Right renal cortex interstitium (tissue), 3 donors: Measurements from ENCODE around the gene KRTAP10-4. TPM values are rescaled to one million over a fixed set of nuclear protein-coding genes. Genes with fewer than 3 reads are reported as not detected.
"Not testable (repeated sequence)": the region's sequence is repeated elsewhere in the genome, so short reads cannot be mapped to it uniquely, and the experiment has no call there.

Experiments
- DNase-seq, 3 donors: peaks; one replicate each; pipeline ENCODE4 v3.0.0-alpha.2; 2013; ENCODE audit warnings: low read depth in 3 of 3, low spot score in 2 of 3
- polyA plus RNA-seq, 3 donors: library from polyadenylated mRNA; unstranded; fragments of 120-200 nt; gene quantifications; one replicate each; pipeline ENCODE4 v1.2.1, GENCODE V29; 2013; ENCODE audit not compliant: insufficient read length in 3 of 3

Gene KRTAP10-4
- polyA plus RNA-seq, 3 donors: not detected

DNA sequence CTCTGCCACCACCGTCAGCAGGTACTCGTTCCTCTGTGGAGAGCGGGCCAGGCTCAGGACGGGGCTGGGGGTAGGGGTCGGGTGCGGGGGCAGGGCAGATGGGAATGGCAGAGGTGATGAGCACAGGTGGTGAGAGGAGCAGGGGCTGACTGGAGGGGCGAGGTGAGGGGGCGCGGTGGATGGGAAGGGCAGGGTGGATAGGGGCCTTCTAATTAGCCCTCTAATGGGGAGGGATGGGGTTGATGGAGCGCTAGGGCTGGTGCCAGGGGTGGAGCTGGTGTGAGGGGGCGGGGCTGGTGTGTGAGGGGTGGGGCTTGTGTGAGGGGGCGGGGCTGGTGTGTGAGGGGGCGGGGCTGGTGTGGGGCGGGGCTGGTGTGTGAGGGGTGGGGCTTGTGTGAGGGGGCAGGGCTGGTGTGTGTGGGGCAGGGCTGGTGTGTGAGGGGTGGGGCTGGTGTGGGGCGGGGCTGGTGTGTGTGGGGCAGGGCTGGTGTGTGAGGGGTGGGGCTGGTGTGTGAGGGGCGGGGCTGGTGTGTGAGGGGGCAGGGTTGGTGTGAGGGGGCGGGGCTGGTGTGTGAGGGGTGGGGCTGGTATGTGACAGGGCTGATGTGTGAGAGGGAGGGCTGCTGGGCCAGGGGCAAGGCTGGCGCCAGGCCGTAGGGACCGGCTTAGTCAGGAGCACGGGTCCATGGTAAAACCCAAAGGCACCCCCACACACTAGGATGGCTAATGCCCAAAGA is 39.5 kb upstream of the KRTAP10-4 start:
- no peak for DNase-seq

DNA sequence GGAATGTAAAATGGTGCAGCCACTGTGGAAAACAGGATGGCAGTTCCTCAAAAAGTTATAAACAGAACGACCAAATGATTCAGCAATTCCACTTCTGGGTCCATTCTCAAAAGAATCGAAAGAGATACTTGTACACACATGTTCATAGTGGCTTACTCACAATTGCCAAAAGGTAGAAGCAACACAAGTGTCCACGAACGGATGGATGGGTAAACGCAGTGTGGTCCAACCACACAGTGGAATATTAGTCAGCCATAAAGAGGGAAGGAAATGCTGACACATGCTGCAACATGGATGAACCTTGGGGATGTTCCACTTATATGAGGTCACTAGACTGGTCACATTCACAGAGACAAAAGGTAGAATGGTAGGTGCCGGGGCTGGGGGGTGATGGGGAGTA is 38.8 kb upstream of the KRTAP10-4 start:
- DNase-seq: no peak

DNA sequence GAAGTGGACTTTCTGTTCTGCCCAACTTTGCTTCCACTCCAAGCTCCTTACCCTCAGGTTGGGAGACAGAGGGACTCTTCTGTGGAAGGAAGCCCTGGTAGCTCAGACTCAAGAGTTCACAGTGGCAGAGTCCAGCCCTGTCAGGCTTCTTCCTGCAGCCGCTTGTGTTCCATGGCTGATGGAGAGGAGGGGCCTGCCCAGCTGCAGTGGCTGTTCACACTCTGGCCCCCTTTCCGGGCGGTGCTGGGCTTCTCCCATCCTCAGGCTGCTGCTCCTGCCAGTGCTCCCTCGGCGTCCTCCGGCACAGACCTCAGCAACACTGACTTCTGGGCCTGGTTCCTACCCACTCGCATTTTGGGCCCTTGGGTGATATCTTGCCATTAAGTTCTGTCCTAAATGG is 37.6 kb upstream of the KRTAP10-4 start:
- DNase-seq: no peak

DNA sequence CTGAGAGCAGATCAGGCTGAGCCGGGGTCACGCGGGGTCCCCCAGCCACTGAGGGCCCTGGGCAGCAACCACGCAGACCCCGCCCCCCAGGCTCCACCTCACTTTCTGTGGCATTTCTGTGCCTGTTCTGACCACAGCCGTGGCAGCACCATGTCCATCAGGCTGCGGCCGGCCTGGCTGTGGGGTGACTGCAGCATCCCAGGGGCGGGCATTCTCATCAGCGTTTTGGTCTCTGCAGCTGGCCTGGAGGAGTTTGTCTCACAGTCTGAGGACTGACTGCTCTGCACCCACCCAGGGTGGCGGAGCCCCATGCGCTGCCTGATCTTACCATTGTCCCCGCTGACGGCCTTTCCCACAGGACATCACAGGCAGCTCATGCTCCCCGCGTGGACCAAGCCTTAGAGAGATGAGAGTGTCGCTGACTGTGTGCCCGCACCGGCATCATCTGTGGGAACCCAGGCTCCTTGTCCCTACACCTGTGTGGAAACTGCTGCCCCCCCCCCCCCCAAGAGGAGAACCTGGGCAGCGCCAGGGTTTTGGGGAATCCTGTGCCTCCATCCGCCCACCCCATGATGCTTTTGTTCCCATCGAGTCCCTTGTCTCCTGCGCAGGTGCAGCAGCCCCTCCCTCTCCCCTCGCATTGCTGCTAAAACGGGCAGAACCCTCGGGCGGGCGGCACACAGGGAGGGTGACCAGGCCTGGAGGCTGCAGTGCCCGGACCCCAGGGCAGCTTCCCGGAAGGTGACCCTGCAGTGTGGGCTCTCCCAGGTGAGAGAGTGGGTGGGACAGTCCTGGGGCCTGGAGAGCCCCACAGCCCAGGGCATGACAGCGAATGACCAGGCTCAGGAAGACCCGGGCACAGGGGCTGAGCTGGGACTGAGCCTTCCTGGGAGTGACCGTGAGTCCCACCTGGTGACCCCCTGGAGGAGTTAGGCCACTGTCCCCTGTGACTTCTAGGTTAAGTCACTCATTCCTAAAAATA is 35.3 kb upstream of the KRTAP10-4 start:
- no peak for DNase-seq

DNA sequence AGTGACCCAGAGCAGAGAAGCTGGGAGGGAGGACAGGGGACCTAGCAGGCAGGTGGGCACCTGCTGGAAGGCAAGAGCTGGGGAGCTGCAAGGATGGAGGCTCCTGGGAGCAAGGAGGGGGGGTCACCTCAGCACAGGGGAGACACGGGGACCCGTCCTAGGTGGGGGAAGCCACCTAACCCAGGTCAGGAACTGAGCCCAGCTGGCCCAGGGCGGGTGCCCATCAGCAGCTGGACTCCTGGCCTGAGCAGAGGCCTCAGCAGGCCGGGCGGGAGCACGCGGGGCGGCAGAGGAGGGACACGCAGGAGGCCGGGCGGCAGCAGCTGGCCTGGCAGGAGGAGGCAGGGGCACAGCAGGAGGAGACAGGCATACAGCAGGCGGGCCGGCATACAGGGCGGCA is 34.5 kb upstream of the KRTAP10-4 start:
- DNase-seq: no peak

DNA sequence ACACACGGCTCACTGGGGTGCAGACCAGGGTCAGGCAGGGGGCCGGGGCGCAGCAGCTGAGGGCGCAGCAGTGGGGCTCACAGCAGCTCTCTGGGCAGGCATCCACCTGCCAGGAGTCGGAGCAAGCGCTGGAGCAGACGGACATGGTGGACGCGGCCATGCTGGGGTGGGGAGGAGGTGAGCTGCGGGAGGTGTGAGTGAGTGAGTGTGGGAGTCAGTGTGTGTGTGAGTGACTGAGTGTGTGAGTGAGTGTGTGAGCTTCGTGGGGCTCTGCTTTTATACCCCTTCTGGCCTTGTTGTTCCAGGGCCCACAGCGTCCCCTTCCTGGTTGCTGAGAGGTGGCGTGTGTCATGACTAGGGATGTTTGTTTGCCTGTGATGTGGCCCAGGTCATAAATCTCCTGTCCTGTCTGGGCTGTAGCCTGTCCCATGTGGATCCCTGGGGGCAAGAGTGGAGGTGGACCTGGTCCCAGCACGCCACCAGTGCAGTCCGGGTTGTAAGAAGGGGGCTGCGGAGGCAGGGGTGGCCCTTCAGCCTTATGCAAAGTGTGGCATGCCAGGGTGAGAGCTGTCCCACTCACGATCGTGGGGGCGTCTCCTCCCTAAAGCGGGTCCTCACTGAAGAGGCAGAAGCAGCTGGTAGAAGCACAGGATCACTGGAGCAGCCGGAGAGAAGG is 33.4 kb upstream of the KRTAP10-4 start, which contains the start of gene KRTAP10-1:
Gene KRTAP10-1, minus strand, starts transcription at position 205 of the 676 bp plus-strand sequence. Its CDS starts 45 bp downstream, at position 160.
- DNase-seq: no peak

DNA sequence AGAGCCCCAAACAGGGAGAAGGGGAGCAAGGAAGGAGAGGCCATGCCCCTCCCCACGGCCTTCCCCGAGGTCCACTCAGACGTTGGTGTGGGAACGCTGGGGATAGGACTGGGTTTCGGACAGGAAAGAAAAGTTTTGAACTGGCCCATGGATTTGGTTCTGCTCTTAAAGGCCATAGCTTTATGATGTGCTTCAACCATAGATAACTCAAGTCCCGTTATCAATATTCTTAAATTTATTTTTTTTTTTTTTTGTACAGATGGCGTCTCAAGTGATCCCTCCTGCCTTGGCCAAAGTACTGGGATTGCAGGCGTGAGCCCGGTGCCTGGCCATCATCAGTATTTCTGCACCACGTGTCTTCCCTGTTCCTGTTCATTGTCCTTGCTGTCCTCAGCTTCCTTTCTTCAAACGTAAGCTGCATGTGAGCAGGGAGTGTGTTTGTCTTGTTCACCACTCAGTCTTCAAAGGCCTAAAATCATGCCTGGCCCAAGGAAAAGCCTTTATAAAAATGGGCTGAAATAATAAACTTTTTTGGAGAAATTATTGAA is 32.7 kb upstream of the KRTAP10-4 start:
- no peak for DNase-seq

DNA sequence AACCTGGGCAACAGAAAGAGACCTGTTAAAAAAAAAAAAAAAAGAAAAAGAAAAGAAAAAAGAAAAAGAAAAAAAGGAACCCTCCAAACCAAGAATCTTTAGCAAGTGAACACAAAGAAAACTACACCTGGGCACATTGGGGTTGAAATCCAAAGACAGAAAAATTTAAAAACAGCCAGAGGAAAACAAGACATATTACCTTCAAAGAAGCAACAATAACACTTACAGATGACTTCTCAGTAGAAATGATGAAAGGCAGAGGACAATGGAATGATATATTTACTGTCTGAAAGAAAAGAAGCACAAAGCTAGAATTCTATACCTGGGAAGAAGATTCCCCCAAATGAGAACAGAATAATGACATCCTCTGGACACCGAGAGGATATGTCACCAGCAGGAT is 30.8 kb upstream of the KRTAP10-4 start:
- DNase-seq: no peak

DNA sequence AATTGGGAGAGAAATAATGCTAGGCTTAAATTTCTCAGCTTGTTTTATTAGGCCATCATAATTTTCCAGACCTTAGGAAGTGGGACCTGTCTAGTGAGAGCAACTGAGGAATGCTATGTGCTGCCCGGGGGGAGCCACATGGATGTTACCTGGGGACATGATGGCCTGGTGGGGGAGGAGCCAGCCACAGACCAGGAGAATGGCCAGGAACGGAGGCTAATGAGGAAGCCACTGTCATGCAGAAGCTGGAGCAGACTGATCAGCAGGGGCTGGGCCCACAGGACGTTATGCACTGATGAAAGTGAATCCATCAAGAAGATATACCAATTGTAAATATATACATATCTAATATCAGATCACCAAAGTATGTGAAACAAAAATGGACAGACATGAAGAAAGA is 29.0 kb upstream of the KRTAP10-4 start:
- no peak for DNase-seq

DNA sequence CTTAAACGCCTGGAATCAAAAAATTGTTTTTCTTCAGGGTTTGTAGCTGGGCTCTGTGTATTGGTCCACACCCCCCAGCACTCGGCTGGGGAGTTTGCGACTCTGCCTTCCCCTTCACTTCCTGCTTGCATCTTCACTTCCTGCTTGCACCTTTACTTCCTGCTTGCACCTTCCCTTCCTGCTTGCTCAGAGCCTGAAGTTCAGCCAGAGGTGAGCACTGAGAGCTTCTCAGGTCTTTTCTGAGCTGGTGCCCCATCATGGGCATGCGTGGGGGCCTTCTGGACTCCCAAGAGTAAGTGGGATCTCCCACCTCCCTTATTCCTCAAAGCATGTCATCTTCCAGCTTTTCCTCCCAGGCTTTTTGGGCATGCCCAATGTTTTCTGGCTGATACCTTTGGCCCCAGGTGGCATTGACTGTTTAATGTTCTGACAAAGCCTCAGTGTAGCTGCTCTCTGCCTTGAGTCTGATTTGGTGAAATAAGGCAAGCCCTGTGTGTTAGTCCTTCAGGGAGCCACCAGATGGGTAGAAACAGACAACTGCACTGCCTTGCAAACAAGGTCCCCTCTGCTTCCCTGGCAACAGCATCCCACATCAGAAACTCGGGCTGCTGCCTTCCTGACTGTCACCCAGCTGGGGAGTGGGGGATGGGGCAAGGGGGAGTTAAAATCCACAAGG is 25.7 kb upstream of the KRTAP10-4 start:
- DNase-seq: no peak

DNA sequence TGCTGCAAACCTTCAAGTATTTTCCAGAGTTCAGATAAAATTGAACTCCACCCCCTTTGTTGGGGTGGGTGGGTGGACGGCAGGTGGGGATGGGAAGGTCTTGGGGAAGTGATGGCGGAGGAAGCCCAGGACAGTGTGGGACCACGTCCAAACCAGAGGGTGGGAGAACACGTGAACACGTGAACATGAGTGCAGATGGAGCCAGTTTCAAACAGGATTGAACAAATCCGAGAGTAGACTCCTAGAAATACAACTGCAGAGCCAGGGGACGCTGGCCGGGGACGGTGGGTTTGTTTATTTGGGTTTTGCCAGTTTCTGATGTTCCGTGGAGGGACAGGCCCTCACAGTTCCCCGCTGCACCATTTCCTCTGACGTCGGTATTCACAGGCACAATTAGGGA is 25.1 kb upstream of the KRTAP10-4 start:
- no peak for DNase-seq

DNA sequence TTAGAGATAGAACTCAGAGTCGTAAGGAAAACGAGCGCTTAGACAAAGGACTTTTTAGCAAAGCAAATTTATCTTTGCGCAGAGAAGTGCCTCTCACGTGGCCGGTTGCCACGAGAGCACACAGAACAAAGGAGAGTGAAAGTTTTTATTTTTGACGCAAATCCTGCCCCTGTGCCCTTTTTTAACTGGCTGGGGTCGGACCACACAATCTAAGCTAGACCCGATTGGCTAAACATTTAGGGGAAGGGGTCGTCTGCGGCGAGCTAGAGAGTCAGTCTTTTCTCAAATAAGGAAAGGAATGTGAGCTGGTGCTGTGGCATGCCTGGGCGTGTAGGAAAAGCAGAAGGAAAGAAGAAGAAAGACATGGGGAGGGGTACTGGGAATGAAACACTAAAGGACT is 24.6 kb upstream of the KRTAP10-4 start:
- DNase-seq: no peak

DNA sequence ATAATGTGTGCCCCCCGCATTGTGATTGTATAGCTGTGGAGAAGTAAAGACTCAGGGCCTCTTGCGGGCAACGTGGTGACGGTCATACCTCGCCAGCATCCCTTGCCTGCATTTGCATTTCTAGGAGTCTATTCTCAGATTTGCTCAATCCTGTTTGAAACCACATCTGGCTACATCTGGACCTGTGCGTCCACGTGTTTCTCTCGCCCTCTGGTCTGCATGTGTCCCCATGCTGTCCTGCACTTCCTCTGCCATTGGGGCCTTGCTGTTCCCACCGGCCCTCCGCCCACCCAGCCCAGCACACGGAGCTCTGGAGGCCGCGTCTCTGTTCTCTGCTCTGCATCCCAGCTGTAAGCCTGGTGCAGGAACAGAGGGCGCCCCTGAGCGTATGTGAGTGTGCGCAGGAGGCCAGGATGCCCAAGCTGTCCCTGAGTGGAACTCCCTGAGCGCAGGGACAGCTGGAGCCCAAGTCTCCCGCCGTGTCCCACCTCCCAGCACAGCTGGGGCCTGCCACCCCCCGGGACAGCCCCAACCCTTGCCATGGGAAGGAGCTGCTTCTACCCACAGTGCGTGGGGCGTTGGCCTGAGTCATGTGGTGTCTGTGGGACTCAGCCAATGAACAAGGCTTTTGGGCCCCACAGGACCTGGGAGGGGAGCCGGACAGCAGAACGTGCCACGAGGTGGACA is 23.9 kb upstream of the KRTAP10-4 start:
- no peak for DNase-seq

DNA sequence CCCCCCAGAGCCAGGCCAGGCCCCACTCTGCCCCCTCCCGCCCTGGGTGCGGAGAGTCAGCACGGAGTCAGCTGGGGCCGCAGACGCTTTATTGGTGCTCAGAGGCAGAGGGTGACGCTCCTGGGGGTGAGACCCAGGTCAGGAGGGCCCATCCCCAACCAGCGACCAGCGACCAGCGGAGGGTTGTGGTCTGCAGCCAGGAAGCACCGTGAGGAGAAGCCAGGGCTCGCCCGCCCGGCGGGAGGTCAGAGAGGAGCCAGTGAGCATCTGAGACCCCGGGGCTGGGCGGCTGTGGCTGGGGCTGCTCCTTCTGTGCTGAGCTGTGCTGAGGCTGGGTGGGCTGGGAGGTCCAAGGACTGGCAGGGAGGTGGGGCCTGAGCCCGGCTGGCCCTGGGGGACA is 23.2 kb upstream of the KRTAP10-4 start:
- DNase-seq: not testable (repeated sequence)

DNA sequence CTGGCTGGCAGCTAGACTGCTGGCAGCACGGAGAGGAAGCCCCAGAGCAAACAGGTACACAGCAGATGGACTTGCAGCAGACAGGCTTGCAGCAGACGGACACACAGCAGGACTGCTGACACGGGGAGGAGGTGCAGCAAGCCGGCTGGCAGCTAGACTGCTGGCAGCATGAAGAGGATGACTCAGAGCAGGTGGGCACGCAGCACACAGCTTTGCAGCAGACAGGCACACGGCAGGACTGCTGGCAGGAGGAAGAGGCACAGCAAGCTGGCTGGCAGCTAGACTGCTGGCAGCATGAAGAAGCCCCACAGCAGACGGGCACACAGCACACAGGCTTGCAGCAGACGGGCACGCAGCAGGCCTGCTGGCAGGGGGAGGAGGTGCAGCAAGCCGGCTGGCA is 22.7 kb upstream of the KRTAP10-4 start:
- no peak for DNase-seq

DNA sequence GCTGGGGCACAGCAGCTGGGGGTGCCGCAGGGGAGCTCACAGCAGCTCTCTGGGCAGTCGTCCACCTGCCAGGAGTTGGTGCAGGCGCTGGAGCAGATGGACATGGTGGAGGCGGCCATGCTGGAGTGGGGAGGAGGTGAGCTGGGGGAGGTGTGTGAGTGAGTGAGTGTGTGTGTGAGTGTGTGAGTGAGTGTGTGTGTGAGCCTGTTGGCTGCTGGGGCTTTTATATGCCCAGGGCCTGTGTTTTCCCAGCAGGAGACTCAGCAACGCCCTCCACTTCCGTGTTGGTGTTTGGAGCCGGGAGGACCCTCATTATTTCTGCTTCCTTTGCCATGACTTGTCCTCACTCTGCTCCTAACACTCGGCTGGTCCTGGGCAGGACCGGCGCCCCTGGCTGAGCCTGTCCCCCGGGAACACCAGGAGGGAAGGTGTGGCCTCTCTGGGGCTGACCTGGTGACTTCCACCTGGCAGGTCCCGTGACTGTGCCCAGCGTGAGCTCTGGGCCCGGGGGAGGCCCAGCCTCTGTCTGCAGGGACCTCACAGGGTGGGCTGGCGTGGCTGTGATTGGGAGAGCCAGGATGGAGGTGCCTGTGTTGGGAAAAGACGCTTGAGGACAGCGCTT is 22.1 kb upstream of the KRTAP10-4 start, which contains the start of gene KRTAP10-2:
Gene KRTAP10-2, minus strand, starts transcription at position 166 of the 622 bp plus-strand sequence. Its CDS starts 47 bp downstream, at position 119.
- no peak for DNase-seq

DNA sequence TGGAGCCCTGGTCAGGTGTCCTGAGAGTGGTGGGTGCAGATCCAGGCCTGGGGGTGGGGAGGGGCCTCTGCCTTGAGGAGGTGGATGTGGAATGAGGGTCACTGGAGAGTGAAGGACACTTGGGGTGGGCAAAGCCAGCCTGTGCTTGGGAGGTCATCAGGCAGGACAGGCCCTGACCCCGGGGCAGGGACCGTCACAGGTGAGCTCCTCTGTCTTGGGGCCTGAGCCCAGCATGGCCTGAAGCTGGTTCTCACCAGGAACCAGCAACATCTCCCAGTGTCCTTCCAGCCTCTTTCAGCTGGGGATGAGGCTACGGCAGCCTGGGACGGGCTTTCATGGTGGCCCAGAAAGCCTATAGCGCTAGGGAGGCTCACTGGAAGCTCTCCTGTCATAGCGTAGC is 21.4 kb upstream of the KRTAP10-4 start:
- DNase-seq: no peak

DNA sequence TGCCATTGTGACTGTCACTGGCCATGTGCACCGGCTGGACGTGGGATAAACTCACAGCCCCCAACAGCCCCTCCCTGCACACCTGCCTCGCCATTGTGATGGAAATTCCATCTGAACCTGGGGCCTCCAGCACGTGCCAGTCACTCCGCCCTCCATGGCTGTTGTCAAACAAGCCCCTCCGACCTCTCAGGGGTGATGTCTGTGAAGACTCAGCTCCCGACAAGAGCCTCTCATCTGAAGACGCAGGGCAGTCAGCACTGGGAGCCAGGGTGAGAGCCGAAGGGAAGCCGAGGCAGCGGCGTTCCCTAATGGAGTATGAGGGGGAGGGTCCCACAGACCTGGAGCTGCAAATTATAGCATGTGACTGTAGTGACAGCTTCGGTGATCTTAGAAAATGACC is 20.8 kb upstream of the KRTAP10-4 start:
- DNase-seq: no peak

DNA sequence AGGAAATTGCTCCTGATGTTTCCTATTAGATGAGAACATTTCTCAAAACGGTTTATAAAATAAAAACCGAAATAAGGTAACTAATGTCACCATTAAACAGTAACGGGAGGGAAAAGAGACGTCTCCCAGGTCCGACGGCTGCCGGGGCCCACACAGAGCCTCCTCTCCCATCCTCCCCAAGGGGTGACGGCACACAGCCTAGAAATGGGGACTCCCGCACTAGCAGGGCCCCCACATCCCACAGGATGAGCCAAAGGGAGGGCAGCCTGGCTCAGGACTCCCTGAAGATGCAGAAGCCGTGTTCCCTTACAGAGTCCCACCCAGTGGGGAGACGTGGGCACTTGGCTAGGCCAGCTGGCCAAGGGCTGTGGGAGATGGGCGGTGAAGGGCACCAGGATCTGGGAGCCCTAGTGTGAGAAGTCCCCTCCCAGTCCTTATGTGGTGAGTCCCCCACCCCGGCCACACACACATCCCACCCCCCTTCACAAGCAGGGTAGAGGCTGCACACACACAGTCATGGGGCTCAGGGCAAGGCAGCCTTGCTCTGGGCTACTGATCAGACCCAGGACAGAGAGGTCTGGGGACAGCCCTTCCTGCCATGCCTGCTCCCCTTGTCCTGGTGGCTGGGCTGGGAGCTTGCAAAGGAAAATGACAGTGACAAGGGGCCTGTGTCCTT is 18.2 kb upstream of the KRTAP10-4 start:
- DNase-seq: no peak
